HepG2 (cell line): Measurements from ENCODE around the gene BOLA3. TPM values are rescaled to one million over a fixed set of nuclear protein-coding genes. Genes with fewer than 3 reads are reported as not detected.

Experiments used
- ASH2L ChIP-seq: fragments of 300-600, 200-600 bp; sonication (generic); IDR thresholded peaks from 2 replicates; pipeline ENCODE4 v1.7.0; 2017; ENCODE audit warnings: low read depth, mild to moderate bottlenecking, moderate library complexity, mixed read lengths, low read length; ENCODE audit not compliant: insufficient read length
- CREBL2 ChIP-seq: sonication (generic); formaldehyde crosslinking; IDR thresholded peaks from 2 replicates; pipeline ENCODE4 v1.8.1; 2023; ENCODE audit warnings: missing genetic modification reagents, mild to moderate bottlenecking, borderline replicate concordance
- ELF1 ChIP-seq: sonication (generic); formaldehyde crosslinking; IDR thresholded peaks from 2 replicates; pipeline ENCODE4 v1.4.0; 2020; ENCODE audit warnings: missing genetic modification reagents
- HNRNPK ChIP-seq: fragments of 200-400 bp; formaldehyde crosslinking; IDR thresholded peaks from 2 replicates; pipeline ENCODE4 v1.6.1; 2018; ENCODE audit warnings: low read length, low read depth, moderate library complexity, mild to moderate bottlenecking; ENCODE audit not compliant: poor library complexity, severe bottlenecking
- ISL2 ChIP-seq: sonication (generic); formaldehyde crosslinking; IDR thresholded peaks from 2 replicates; pipeline ENCODE4 v1.5.0; 2020; ENCODE audit warnings: missing genetic modification reagents
- MTA1 ChIP-seq: sonication (generic); formaldehyde crosslinking; IDR thresholded peaks from 2 replicates; pipeline ENCODE4 v1.4.0; 2020; ENCODE audit warnings: missing genetic modification reagents, mild to moderate bottlenecking, borderline replicate concordance
- MXI1 ChIP-seq: IDR thresholded peaks from 3 replicates; pipeline ENCODE4 v1.6.1; 2012; ENCODE audit warnings: low read depth, low read length, inconsistent platforms, borderline replicate concordance
- NFYB ChIP-seq: sonication (generic); formaldehyde crosslinking; IDR thresholded peaks from 2 replicates; pipeline ENCODE4 v1.4.0; 2020; ENCODE audit warnings: missing genetic modification reagents
- NR2C2 ChIP-seq: sonication (generic); formaldehyde crosslinking; IDR thresholded peaks from 2 replicates; pipeline ENCODE4 v1.4.0; 2020; ENCODE audit warnings: missing genetic modification reagents, mild to moderate bottlenecking, moderate library complexity, borderline replicate concordance
- PBX3 ChIP-seq: sonication (generic); formaldehyde crosslinking; IDR thresholded peaks from 2 replicates; pipeline ENCODE4 v1.8.1; 2023; ENCODE audit warnings: missing genetic modification reagents, inconsistent platforms, borderline replicate concordance
- SP1 ChIP-seq, 2 experiments: fragments of 450-650 bp in 1 of 2; sonication (generic) in 1 of 2; formaldehyde crosslinking in 1 of 2; IDR thresholded peaks; 2 replicates each; pipeline versions ENCODE4 v1.4.0 to v1.6.1; 2016 to 2020; ENCODE audit warnings: missing genetic modification reagents in 1 of 2
- YEATS2 ChIP-seq: sonication (generic); formaldehyde crosslinking; IDR thresholded peaks from 2 replicates; pipeline ENCODE4 v1.4.0; 2020; ENCODE audit warnings: missing genetic modification reagents, borderline replicate concordance
- ZNF318 ChIP-seq: sonication (generic); formaldehyde crosslinking; IDR thresholded peaks from 2 replicates; pipeline ENCODE4 v1.4.0; 2020; ENCODE audit warnings: mild to moderate bottlenecking, missing genetic modification reagents
- ZNF430 ChIP-seq: sonication (generic); formaldehyde crosslinking; IDR thresholded peaks from 2 replicates; pipeline ENCODE4 v1.9.0; 2021; ENCODE audit warnings: mild to moderate bottlenecking, missing genetic modification reagents
- ZNF570 ChIP-seq: sonication (generic); formaldehyde crosslinking; IDR thresholded peaks from 2 replicates; pipeline ENCODE4 v1.4.0; 2020; ENCODE audit warnings: mild to moderate bottlenecking, missing genetic modification reagents, borderline replicate concordance
- ZSCAN21 ChIP-seq: sonication (generic); formaldehyde crosslinking; IDR thresholded peaks from 2 replicates; pipeline ENCODE4 v1.8.0; 2022; ENCODE audit warnings: mild to moderate bottlenecking, missing genetic modification reagents, moderate library complexity, borderline replicate concordance
- ZSCAN25 ChIP-seq: sonication (generic); formaldehyde crosslinking; IDR thresholded peaks from 2 replicates; pipeline ENCODE4 v1.8.0; 2022; ENCODE audit warnings: mild to moderate bottlenecking, missing genetic modification reagents
- polyA plus RNA-seq, 8 experiments: library from polyadenylated mRNA; depleted of rRNA in 3 of 8; stranded (reverse) in 7 of 8; unstranded in 1 of 8; fragments of >200 nt; fragmentation: Illumina TruSeq in 4 of 8; extraction: Trizol in 4 of 8; gene quantifications; 2 replicates each; pipeline versions ENCODE4 v1.2.1 to v1.2.3, GENCODE V29; 2011 to 2016; ENCODE audit warnings: low read depth in 4 of 8, missing spikeins in 1 of 8, mixed read lengths in 1 of 8; ENCODE audit not compliant: insufficient read depth in 1 of 8
- total RNA-seq, 5 experiments: library from RNA; depleted of rRNA; stranded (reverse); fragments of >200 nt; fragmentation: Illumina TruSeq; extraction: Trizol; gene quantifications; 2 replicates each; pipeline ENCODE4 v1.2.3, GENCODE V29; 2016; ENCODE audit warnings: low read depth in 1 of 5
- TF ChIP-seq, protein P1 (sequence below): sonication (generic); formaldehyde crosslinking; IDR thresholded peaks from 2 replicates; pipeline ENCODE4 v1.5.0; 2020; ENCODE audit warnings: missing genetic modification reagents, mild to moderate bottlenecking, borderline replicate concordance

The BOLA3 gene
- total and polyA plus RNA-seq, 2 of the 13 experiments (the other 11 are each of a cell fraction or from before 2014, with no cell fraction given) = 89.7 to 170 TPM

DNA sequence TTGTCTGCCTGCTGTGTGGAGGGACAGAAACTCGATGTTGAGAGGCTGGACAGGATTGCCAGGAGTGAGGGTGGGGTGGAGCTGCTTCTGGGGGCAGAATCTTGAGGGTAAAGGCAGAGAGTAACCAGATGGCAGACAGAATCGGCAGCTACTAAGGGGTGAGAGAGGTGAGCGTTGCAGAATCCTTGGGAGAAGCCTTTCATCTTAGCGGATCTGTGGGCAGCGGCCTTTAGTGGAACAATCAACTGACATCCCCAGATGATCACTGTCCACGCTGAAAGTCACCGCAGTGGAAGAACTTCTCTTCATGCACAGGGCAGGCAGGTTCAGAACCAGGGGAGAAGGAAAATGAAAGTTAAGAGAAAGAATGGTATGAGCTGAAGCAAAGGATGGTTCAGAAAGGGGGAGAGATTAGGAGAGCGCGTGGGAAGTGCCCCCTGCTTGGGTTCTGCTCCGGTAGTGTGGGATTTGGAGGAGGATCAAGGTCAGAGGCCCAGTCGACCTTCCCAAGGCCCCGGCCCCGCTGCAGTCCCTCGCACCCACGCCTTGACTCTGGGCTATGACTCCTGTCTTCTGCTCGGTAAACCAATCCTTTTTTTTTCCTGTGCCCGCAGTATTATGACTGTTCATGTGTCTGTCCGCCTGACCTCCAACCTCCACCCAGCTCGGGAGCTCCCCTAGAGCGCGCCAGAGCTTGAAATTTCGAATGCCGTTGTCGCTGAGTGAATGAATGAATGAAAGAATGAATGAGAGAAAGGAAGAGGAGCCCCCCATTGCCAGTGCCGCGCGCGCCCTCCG lies 584 bp downstream of the BOLA3 start (continued):
- TF ChIP-seq, protein P1, sequence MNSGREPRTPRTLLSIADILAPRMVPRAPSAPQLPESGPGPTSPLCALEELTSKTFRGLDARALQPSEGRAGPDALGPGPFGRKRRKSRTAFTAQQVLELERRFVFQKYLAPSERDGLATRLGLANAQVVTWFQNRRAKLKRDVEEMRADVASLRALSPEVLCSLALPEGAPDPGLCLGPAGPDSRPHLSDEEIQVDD (CRISPR knock-in tag) = no peak
- TF ChIP-seq HNRNPK (no peak), ZSCAN25 (CRISPR knock-in tag) (no peak), YEATS2 (CRISPR knock-in tag) (0 out of 2 replicates have a peak, but pooled peaks have one; percentile 29), MXI1 (no peak), ASH2L (no peak), CREBL2 (CRISPR knock-in tag) (peak; percentile 64; the same call in 1 of the 2 replicates), NR2C2 (CRISPR knock-in tag) (no peak), NFYB (CRISPR knock-in tag) (no peak), ISL2 (no peak), ZNF570 (CRISPR knock-in tag) (no peak), ZNF318 (no peak), MTA1 (CRISPR knock-in tag) (no peak), PBX3 (CRISPR knock-in tag) (no peak), ELF1 (no peak), ZNF430 (CRISPR knock-in tag) (0 out of 2 replicates have a peak, but pooled peaks have one; percentile 7), SP1 (IDR thresholded peaks at IDR 0.05) (no peak), SP1 (CRISPR knock-in tag; IDR thresholded peaks at IDR 0.05) (0 out of 2 replicates have a peak, but pooled peaks have one; percentile 38), ZSCAN21 (CRISPR knock-in tag) (no peak)
